Choroid plexus epithelial cell (primary cell): Measurements from ENCODE around the gene PRODH2.

Experiments used
- DNase-seq: peaks from one replicate; pipeline ENCODE4 v3.0.0-alpha.2; 2010; ENCODE audit warnings: low read depth
- H3K4me3 ChIP-seq: 2 replicates; pipeline ENCODE4 v1.5.1; 2011; ENCODE audit warnings: low read depth, mild to moderate bottlenecking, control low read depth, low read length, moderate library complexity
- CTCF ChIP-seq: conservative IDR thresholded peaks from 2 replicates; pipeline ENCODE4 v1.5.1; 2011; ENCODE audit warnings: low read depth, mild to moderate bottlenecking, control low read depth, inconsistent platforms, low read length, moderate library complexity

PRODH2 gene

GRCh38 chr19:35847911-35848310, 35.3 kb upstream of the PRODH2 start:
- no peak for DNase-seq
- H3K4me3 ChIP-seq = no peak overlapping the region
- no peak for TF ChIP-seq CTCF

- H3K4me3 ChIP-seq = no peak overlapping the region
- DNase-seq = peak; percentile 5
- no peak for TF ChIP-seq CTCF
Measured at GRCh38 chr19:35846038-35846668, 33.5 kb upstream of the PRODH2 start.

- TF ChIP-seq CTCF = no peak
- H3K4me3 ChIP-seq = no peak overlapping the region
- DNase-seq = no peak
Measured at GRCh38 chr19:35845215-35846037, 32.8 kb upstream of the PRODH2 start.

- no peak for DNase-seq
- no peak overlapping the region for H3K4me3 ChIP-seq
- TF ChIP-seq CTCF = no peak
Measured at GRCh38 chr19:35844482-35845214, 32.0 kb upstream of the PRODH2 start.

GRCh38 chr19:35843676-35844481, 31.2 kb upstream of the PRODH2 start:
- DNase-seq = no peak
- no peak overlapping the region for H3K4me3 ChIP-seq
- TF ChIP-seq CTCF = no peak

- DNase-seq = no peak
- TF ChIP-seq CTCF = no peak
- H3K4me3 ChIP-seq = no peak overlapping the region
Measured at GRCh38 chr19:35842666-35843272, 30.1 kb upstream of the PRODH2 start.
